Measurements from ENCODE around the gene CACNB4.

Gene CACNB4

GRCh38 chr2:151965884-151966283 is 133.0 kb downstream of the CACNB4 start:
- Histone ChIP-seq H3K4me3 (ENCODE audit: extremely low read depth, insufficient read depth, low read length, poor library complexity, severe bottlenecking) (no peak overlapping the region), H3K27ac (ENCODE audit: low read depth, low read length, severe bottlenecking) (no peak overlapping the region), H3K4me1 (ENCODE audit: control insufficient read depth, insufficient read depth, low read length, poor library complexity, severe bottlenecking) (no peaks in the 10 kb centered on the region), H3K9me3 (ENCODE audit: control insufficient read depth, low read length) (no peaks in the 10 kb centered on the region), H3K36me3 (ENCODE audit: control insufficient read depth, insufficient read depth, low read length) (no peaks in the 10 kb centered on the region)
- 100% methylated on average over 1 of the region's 4 CpGs; no CpG with 5 or more reads in 1 of the 2 experiments for WGBS, 2 experiments (ENCODE audit: insufficient coverage in 2 of 2)

- Histone ChIP-seq H3K4me1 (ENCODE audit: control insufficient read depth, insufficient read depth, low read length, poor library complexity, severe bottlenecking) (no peaks in the 10 kb centered on the region), H3K36me3 (ENCODE audit: control insufficient read depth, insufficient read depth, low read length) (no peaks in the 10 kb centered on the region), H3K9me3 (ENCODE audit: control insufficient read depth, low read length) (no peaks in the 10 kb centered on the region), H3K4me3 (ENCODE audit: extremely low read depth, insufficient read depth, low read length, poor library complexity, severe bottlenecking) (no peak overlapping the region), H3K27ac (ENCODE audit: low read depth, low read length, severe bottlenecking) (no peak overlapping the region)
- WGBS, 2 experiments (ENCODE audit: insufficient coverage in 2 of 2): 67 to 100% methylated on average over 1 to 3 of the region's 4 CpGs
These were observed 137.3 kb downstream of the CACNB4 start for GRCh38 chr2:151961558-151961957.

DNA sequence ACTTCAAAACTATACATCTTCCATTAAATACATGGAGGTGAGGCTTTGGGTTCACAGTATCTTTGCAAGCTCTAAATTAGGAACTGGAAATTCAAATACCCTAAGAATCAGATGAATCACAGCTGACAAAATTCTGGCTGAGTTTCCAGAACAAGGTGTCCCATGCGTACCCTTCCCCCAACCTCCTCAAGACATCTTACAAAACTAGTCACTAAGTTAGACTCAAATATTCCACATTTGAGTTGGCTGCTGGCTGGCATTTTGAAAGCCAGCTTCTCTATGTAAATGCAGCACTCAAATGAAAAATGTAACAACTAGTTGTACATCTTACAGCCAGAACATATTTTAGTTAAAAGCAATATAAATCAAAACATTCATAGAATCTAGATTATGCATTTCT is 139.6 kb downstream of the CACNB4 start:
- 100% methylated on average over 1 of the region's 1 CpG for WGBS, 2 experiments (ENCODE audit: insufficient coverage in 2 of 2)
- H3K4me3 ChIP-seq (ENCODE audit: extremely low read depth, insufficient read depth, low read length, poor library complexity, severe bottlenecking): no peak overlapping the region
- no peaks in the 10 kb centered on the region for H3K9me3 ChIP-seq (ENCODE audit: control insufficient read depth, low read length)
- no peak overlapping the region for H3K27ac ChIP-seq (ENCODE audit: low read depth, low read length, severe bottlenecking)
- H3K36me3 ChIP-seq (ENCODE audit: control insufficient read depth, insufficient read depth, low read length): no peaks in the 10 kb centered on the region
- H3K4me1 ChIP-seq (ENCODE audit: control insufficient read depth, insufficient read depth, low read length, poor library complexity, severe bottlenecking): no peaks in the 10 kb centered on the region

DNA sequence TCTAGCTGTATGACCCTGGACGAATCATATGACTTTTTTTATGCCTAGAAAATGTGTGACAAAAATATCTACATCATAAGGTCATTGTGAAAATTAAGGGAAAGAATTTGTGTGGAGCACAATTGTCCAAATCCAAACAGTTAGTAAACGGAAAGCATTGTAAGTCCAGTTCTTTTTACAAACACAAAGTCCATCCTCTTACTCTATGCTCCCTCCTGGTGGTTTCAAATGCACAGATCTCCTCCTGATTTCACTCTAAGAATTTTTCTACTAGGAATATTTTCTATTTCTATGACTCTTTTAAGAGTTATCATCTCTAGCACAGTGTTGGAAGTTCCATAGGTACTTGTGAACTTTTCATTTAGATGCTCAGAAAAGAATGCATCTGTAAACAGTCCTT is 145.4 kb downstream of the CACNB4 start:
- H3K27ac ChIP-seq (ENCODE audit: low read depth, low read length, severe bottlenecking): no peak overlapping the region
- H3K9me3 ChIP-seq (ENCODE audit: control insufficient read depth, low read length): no peaks in the 10 kb centered on the region
- H3K36me3 ChIP-seq (ENCODE audit: control insufficient read depth, insufficient read depth, low read length): no peaks in the 10 kb centered on the region
- WGBS, 2 experiments (ENCODE audit: insufficient coverage in 2 of 2): 86 to 100% methylated on average over 1 of the region's 2 CpGs
- H3K4me1 ChIP-seq (ENCODE audit: control insufficient read depth, insufficient read depth, low read length, poor library complexity, severe bottlenecking): no peaks in the 10 kb centered on the region
- H3K4me3 ChIP-seq (ENCODE audit: extremely low read depth, insufficient read depth, low read length, poor library complexity, severe bottlenecking): no peak overlapping the region

DNA sequence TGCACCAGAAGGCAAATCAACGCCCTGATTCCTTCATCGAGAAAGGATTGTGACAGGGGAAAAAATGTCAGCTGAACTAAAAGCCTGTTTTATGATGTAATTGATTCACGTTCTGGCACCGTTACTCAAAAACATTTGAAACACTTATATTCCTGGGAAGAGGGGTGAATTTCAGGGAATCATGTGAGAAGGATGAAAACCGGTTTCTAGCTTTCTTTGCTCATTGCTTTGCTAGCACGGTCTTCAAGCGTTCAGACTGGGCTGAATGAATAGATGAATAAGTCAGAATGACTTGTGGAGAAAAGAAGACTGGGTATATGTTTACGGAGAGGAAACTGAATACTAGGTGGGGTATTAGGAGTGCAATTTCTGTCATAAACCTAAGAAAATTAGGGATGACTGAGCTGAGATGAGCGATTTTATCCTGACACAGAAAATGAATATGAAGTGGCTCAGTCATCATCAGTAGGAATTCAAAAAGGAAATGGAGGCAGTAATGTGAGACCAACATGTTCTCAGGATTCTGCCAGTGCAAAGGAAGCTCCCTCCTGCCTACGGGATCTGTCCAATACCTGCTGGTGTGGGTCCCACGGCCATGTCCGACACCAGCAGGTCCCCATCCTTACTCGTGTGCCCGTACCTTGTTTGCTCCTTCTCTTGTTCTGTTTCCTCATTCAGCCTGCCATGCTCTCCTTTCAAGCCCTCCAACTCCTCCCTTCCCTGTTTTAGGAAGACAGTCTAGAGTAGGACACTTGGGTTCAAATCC is 146.0 kb downstream of the CACNB4 start:
- WGBS, 2 experiments (ENCODE audit: insufficient coverage in 2 of 2): 88 to 90% methylated on average over 12 of the region's 14 CpGs
- H3K9me3 ChIP-seq (ENCODE audit: control insufficient read depth, low read length): no peaks in the 10 kb centered on the region
- no peaks in the 10 kb centered on the region for H3K36me3 ChIP-seq (ENCODE audit: control insufficient read depth, insufficient read depth, low read length)

DNA sequence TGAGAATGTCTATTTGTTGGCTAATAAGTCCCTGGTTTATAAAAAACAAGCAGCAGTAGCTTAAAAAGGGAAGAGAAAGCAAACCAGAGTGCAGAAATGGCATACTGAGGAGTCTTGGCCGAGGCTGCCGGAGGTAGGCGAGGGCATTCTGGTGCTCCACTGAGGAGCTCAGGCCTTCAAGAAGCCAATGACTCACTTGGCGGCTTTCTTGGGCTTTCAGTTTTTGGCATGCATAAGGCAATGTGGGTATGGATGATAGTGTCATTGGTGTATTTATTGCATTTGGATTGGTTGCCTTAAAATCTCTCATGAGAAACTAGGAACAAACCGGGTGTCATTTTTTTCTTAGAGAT is 151.1 kb downstream of the CACNB4 start:
- 63 to 64% methylated on average over 4 of the region's 5 CpGs for WGBS, 2 experiments (ENCODE audit: insufficient coverage in 2 of 2)
- Histone ChIP-seq H3K36me3 (ENCODE audit: control insufficient read depth, insufficient read depth, low read length) (no peaks in the 10 kb centered on the region), H3K4me3 (ENCODE audit: extremely low read depth, insufficient read depth, low read length, poor library complexity, severe bottlenecking) (no peak overlapping the region), H3K4me1 (ENCODE audit: control insufficient read depth, insufficient read depth, low read length, poor library complexity, severe bottlenecking) (no peaks in the 10 kb centered on the region), H3K9me3 (ENCODE audit: control insufficient read depth, low read length) (peaks cover 4% of the 10 kb centered on the region), H3K27ac (ENCODE audit: low read depth, low read length, severe bottlenecking) (no peak overlapping the region)

More for the DNA sequence above, 146.0 kb downstream of the CACNB4 start:
- Histone ChIP-seq H3K27ac (ENCODE audit: low read depth, low read length, severe bottlenecking) (no peak overlapping the region), H3K4me3 (ENCODE audit: extremely low read depth, insufficient read depth, low read length, poor library complexity, severe bottlenecking) (no peak overlapping the region), H3K4me1 (ENCODE audit: control insufficient read depth, insufficient read depth, low read length, poor library complexity, severe bottlenecking) (no peaks in the 10 kb centered on the region)

GRCh38 chr2:151946899-151947812 is 151.7 kb downstream of the CACNB4 start:
- H3K36me3 ChIP-seq (ENCODE audit: control insufficient read depth, insufficient read depth, low read length): no peaks in the 10 kb centered on the region
- peaks cover 4% of the 10 kb centered on the region for H3K9me3 ChIP-seq (ENCODE audit: control insufficient read depth, low read length)
- no peak overlapping the region for H3K4me3 ChIP-seq (ENCODE audit: extremely low read depth, insufficient read depth, low read length, poor library complexity, severe bottlenecking)
- no peaks in the 10 kb centered on the region for H3K4me1 ChIP-seq (ENCODE audit: control insufficient read depth, insufficient read depth, low read length, poor library complexity, severe bottlenecking)
- WGBS, 2 experiments (ENCODE audit: insufficient coverage in 2 of 2): 51% methylated on average over 6 to 8 of the region's 15 CpGs
- no peak overlapping the region for H3K27ac ChIP-seq (ENCODE audit: low read depth, low read length, severe bottlenecking)

DNA sequence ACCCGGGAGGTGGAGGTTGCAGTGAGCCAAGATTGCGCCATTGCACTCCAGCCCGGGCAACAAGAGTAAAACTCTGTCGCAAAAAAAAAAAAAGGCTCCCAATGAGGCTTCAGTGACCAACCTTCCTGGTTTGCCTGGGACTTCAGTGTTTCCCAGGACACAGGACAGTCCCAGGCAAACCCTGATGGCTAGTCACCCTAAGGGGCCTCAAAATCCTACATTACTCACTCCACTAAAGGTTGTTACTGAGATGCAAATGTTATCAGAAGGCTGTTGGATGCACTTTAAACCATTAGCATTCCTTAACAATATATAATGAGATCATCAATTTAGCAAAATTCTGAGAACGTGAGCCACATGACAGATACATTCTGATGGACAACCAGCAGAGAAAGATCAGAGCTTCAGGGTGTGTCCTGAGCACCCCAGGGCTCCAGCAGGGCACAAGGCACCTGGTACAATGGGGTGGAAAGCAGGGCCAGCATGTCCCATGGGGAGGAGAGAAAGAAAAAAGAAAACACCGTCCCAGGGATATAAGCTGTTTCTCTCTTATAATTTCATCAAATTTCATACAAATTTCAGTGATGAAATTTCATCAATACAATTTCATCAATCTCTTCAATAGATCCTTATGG is 152.5 kb downstream of the CACNB4 start:
- Histone ChIP-seq H3K36me3 (ENCODE audit: control insufficient read depth, insufficient read depth, low read length) (no peaks in the 10 kb centered on the region), H3K27ac (ENCODE audit: low read depth, low read length, severe bottlenecking) (no peak overlapping the region), H3K4me1 (ENCODE audit: control insufficient read depth, insufficient read depth, low read length, poor library complexity, severe bottlenecking) (no peaks in the 10 kb centered on the region), H3K9me3 (ENCODE audit: control insufficient read depth, low read length) (peaks cover 9% of the 10 kb centered on the region), H3K4me3 (ENCODE audit: extremely low read depth, insufficient read depth, low read length, poor library complexity, severe bottlenecking) (no peak overlapping the region)
- WGBS, 2 experiments (ENCODE audit: insufficient coverage in 2 of 2): 66 to 75% methylated on average over 4 of the region's 6 CpGs

GRCh38 chr2:151945602-151946001 is 153.2 kb downstream of the CACNB4 start:
- Histone ChIP-seq H3K4me3 (ENCODE audit: extremely low read depth, insufficient read depth, low read length, poor library complexity, severe bottlenecking) (no peak overlapping the region), H3K9me3 (ENCODE audit: control insufficient read depth, low read length) (peaks cover 9% of the 10 kb centered on the region), H3K27ac (ENCODE audit: low read depth, low read length, severe bottlenecking) (no peak overlapping the region), H3K4me1 (ENCODE audit: control insufficient read depth, insufficient read depth, low read length, poor library complexity, severe bottlenecking) (no peaks in the 10 kb centered on the region), H3K36me3 (ENCODE audit: control insufficient read depth, insufficient read depth, low read length) (no peaks in the 10 kb centered on the region)
- WGBS, 2 experiments (ENCODE audit: insufficient coverage in 2 of 2): 95 to 100% methylated on average over 4 to 5 of the region's 7 CpGs

- peaks cover 9% of the 10 kb centered on the region for H3K9me3 ChIP-seq (ENCODE audit: control insufficient read depth, low read length)
- WGBS, 2 experiments (ENCODE audit: insufficient coverage in 2 of 2): 100% methylated on average over 2 of the region's 2 CpGs; no CpG with 5 or more reads in 1 of the 2 experiments
- no peaks in the 10 kb centered on the region for H3K36me3 ChIP-seq (ENCODE audit: control insufficient read depth, insufficient read depth, low read length)
- no peak overlapping the region for H3K4me3 ChIP-seq (ENCODE audit: extremely low read depth, insufficient read depth, low read length, poor library complexity, severe bottlenecking)
- H3K27ac ChIP-seq (ENCODE audit: low read depth, low read length, severe bottlenecking): no peak overlapping the region
- H3K4me1 ChIP-seq (ENCODE audit: control insufficient read depth, insufficient read depth, low read length, poor library complexity, severe bottlenecking): no peaks in the 10 kb centered on the region
These were observed 153.7 kb downstream of the CACNB4 start for GRCh38 chr2:151945186-151945585.
